Stimulated activated CD4-positive, alpha-beta T cell treated with anti-CD3 and anti-CD28 coated beads, Interleukin-15, amount 100 ng/mL, for 1 hour (primary cell): ENCODE measurements around the gene TBX20.

Experiments
- DNase-seq, 2 donors: peaks; one replicate each; pipeline ENCODE4 v3.0.0-alpha.2; 2020; ENCODE audit warnings: low read depth in 1 of 2, low spot score in 1 of 2

The TBX20 gene

GRCh38 chr7:35253710-35254495, at the start of gene TBX20:
TBX20 (minus strand) TSS chr7:35254100; CDS start chr7:35253620, 480 bp downstream.
- no peak for DNase-seq

- DNase-seq = no peak
Measured at GRCh38 chr7:35289376-35289775, 35.5 kb upstream of the TBX20 start.

GRCh38 chr7:35286986-35287385, 33.1 kb upstream of the TBX20 start:
- no peak for DNase-seq

GRCh38 chr7:35286422-35286821, 32.5 kb upstream of the TBX20 start:
- no peak for DNase-seq

- DNase-seq = no peak
Measured at GRCh38 chr7:35285799-35286198, 31.9 kb upstream of the TBX20 start.

- DNase-seq = no peak
Measured at GRCh38 chr7:35280902-35281301, 27.0 kb upstream of the TBX20 start.

GRCh38 chr7:35277359-35277758, 23.5 kb upstream of the TBX20 start:
- no peak for DNase-seq

- DNase-seq = no peak
Measured at GRCh38 chr7:35272246-35272645, 18.3 kb upstream of the TBX20 start.

- no peak for DNase-seq
Measured at GRCh38 chr7:35268953-35269352, 15.1 kb upstream of the TBX20 start.

GRCh38 chr7:35267411-35267810, 13.5 kb upstream of the TBX20 start:
- DNase-seq = no peak

GRCh38 chr7:35263396-35263795, 9.5 kb upstream of the TBX20 start:
- no peak for DNase-seq

GRCh38 chr7:35261476-35262285, 7.8 kb upstream of the TBX20 start:
- DNase-seq = no peak

GRCh38 chr7:35261041-35261440, 7.1 kb upstream of the TBX20 start:
- no peak for DNase-seq

GRCh38 chr7:35260246-35260645, 6.3 kb upstream of the TBX20 start:
- DNase-seq = no peak

- no peak for DNase-seq
Measured at GRCh38 chr7:35259523-35259908, 5.6 kb upstream of the TBX20 start.

- DNase-seq = no peak
Measured at GRCh38 chr7:35258868-35259522, 5.1 kb upstream of the TBX20 start.

- no peak for DNase-seq
Measured at GRCh38 chr7:35258125-35258867, 4.4 kb upstream of the TBX20 start.

GRCh38 chr7:35257251-35258124, 3.6 kb upstream of the TBX20 start:
- DNase-seq = no peak

GRCh38 chr7:35256256-35257175, 2.6 kb upstream of the TBX20 start:
- DNase-seq = no peak
